Esophagus squamous epithelium (tissue), 4 donors: Measurements from ENCODE around the gene FOXF1.

ENCODE experiments used
- POLR2A ChIP-seq, 4 donors: fragments of 450-650 bp; IDR thresholded peaks; one replicate each; pipeline ENCODE4 v1.6.1; 2017; ENCODE audit warnings: antibody characterized with exemption in 4 of 4, mild to moderate bottlenecking in 4 of 4, moderate library complexity in 3 of 4
- TF ChIP-seq, protein P1 (sequence below), 6 experiments: fragments of 450-650 bp in 4 of 6; fragments of 200-600 bp in 2 of 6; sonication (generic) in 2 of 6; IDR thresholded peaks; one replicate each; pipeline ENCODE4 v1.5.1; 2016 to 2019; ENCODE audit warnings: antibody characterized with exemption in 6 of 6, mild to moderate bottlenecking in 4 of 6, moderate library complexity in 4 of 6

DNA sequence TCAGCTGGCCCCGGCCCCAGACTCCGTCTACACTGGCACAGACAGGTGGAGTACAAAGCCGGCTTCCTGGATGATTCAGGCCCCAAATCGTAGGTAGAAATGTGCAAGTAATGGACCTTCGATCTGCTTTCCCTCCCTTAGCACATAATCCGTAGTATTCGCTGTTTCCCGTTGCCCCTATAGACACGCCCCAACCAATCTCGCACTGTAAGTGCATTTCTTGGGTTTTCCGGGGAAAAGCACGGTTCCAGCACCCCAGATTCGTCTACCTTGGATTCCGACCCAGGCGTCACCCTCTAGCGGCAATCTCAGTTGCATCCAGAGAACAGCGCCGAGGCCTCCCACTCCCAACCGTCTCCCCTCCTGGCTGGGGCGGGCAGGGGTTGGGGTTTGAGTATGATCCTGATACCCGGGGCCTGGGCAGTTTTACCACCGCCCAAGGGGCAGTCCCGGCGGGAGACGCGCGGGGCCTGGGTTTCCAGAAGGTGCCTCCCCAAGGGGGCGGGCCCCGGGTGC, 12.1 kb upstream of the FOXF1 start:
- no peak for TF ChIP-seq POLR2A (IDR thresholded peaks at IDR 0.05)
- TF ChIP-seq, protein P1, sequence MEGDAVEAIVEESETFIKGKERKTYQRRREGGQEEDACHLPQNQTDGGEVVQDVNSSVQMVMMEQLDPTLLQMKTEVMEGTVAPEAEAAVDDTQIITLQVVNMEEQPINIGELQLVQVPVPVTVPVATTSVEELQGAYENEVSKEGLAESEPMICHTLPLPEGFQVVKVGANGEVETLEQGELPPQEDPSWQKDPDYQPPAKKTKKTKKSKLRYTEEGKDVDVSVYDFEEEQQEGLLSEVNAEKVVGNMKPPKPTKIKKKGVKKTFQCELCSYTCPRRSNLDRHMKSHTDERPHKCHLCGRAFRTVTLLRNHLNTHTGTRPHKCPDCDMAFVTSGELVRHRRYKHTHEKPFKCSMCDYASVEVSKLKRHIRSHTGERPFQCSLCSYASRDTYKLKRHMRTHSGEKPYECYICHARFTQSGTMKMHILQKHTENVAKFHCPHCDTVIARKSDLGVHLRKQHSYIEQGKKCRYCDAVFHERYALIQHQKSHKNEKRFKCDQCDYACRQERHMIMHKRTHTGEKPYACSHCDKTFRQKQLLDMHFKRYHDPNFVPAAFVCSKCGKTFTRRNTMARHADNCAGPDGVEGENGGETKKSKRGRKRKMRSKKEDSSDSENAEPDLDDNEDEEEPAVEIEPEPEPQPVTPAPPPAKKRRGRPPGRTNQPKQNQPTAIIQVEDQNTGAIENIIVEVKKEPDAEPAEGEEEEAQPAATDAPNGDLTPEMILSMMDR (IDR thresholded peaks at IDR 0.05), result peak in 1 of 6 experiments; percentile 18
